ENCODE measurements around the gene ANKRD2.
"Not testable (repeated sequence)": the region's sequence is repeated elsewhere in the genome, so short reads cannot be mapped to it uniquely, and the experiment has no call there.

Gene ANKRD2, protein sequence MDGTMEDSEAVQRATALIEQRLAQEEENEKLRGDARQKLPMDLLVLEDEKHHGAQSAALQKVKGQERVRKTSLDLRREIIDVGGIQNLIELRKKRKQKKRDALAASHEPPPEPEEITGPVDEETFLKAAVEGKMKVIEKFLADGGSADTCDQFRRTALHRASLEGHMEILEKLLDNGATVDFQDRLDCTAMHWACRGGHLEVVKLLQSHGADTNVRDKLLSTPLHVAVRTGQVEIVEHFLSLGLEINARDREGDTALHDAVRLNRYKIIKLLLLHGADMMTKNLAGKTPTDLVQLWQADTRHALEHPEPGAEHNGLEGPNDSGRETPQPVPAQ
- 0 to 0.40 (median 0.09) reads per million in 18 experiments for total RNA-seq

- DNase-seq = peak; percentile 80 to 87
Measured at GRCh38 chr10:97572214-97572989, at the start of gene ANKRD2. ANKRD2 (plus strand) TSS chr10:97572779; CDS start chr10:97572789, 10 bp downstream.

DNA sequence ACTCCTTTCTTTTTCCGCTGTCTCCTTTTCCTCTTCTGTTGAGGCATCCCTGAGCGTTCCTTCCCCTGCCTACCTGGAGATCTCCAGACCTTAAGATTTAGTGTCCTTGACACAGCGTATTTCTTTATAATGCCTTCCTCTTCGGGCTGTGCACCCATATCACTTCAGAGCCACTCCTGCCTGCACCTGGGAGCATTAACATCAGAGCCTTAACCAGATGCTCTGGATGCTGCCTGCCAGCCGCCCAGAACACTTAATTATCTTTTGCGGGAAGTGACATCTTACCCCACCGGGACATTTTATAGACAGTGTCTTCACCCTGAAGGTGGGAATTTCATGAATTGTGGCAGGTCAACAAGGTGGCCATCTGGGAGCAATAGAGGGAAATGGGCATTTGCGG lies 49.6 kb upstream of the ANKRD2 start:
- DNase-seq = no peak

DNA sequence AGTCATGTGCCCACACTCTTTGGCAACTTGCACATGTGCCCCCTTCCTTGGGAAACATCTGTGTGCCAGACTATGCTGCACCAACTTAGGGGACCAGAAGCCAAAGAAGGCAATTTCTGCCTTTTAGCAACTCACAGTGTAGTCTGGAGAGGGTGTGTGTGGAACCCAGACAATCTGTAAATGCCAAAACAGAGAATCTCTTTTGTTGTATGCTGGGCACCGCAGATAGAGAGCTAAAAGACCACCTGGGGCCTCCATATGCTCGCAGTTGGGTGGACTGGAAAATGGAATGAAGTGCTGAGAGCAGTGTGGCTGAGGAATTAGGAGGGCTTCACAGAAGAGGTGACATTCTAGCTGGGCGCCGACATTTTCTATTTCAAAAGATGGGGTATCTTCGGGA lies 47.5 kb upstream of the ANKRD2 start:
- peak; percentile 19 to 31 for DNase-seq

DNA sequence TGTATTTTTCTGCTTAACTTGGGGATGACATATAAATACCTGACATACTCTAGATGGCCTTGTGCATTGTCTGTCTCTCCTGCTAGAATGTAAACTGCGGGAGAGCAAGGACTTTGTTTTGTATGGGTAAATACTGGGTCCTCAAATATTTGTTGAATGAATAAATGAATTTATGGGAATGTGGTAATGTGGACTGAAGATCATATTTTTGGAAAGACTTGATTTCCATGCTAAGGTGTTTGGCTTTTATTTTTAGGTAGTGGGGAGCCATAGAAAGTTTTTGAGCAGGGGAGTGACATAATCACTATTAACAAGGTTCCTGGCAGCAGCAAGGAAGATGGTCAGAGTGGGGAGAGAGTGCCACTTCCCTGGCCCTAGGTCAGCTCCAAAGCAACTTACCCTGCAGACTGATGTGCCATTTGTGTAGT lies 46.9 kb upstream of the ANKRD2 start:
- DNase-seq = no peak

GRCh38 chr10:97528876-97529275 lies 43.7 kb upstream of the ANKRD2 start:
- DNase-seq = not testable (repeated sequence)

GRCh38 chr10:97529685-97530465 lies 42.7 kb upstream of the ANKRD2 start:
- DNase-seq = no peak

DNA sequence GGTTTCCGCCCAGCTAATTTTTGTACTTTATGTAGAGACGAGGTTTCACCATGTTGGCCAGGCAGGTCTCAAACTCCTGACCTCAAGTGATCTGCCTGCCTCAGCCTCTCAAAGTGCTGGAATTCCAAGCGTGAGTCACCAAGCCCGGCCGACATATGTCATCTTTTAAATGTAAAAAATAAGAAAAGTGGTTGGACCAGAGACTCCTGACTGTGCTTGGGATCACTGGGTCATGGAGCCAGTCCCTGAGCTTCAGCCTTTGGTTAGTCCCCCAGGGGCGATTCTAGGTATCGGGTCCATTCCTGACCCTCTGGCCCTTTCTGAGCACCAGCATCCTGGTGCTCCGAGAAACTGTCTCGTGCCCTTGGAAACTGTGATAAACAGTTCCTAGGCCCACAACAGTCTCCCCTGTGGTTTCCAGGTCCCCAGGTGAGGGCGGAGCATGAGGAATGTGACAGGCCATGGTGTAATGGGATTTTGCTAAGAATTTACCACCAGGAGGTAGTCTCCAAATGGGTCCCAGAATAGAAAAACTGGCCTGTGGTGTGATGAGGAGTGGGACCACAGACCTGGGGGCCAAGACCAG lies 41.1 kb upstream of the ANKRD2 start:
- no peak for DNase-seq

- DNase-seq = no peak
Measured at GRCh38 chr10:97532935-97533671, 39.5 kb upstream of the ANKRD2 start.

DNA sequence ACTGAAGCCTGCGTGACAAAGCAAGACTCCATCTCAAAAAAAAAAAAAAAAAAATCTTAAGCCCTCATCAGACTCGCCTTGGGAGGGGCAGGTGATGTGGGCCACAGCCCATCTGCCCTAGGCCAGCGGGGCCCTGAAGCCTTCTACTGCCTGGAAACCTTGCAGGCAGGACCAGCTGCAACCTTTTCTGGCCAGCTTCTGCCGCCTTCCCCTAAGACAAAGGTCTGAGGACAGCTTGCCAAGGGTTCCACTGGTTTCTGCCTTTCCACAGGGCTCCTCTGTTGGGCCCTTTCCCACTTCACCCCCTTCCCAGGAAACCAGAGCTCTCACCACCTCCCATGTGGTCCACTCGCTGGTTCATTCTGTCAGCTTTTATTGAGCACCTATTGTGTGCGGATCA lies 38.7 kb upstream of the ANKRD2 start:
- no peak for DNase-seq

DNA sequence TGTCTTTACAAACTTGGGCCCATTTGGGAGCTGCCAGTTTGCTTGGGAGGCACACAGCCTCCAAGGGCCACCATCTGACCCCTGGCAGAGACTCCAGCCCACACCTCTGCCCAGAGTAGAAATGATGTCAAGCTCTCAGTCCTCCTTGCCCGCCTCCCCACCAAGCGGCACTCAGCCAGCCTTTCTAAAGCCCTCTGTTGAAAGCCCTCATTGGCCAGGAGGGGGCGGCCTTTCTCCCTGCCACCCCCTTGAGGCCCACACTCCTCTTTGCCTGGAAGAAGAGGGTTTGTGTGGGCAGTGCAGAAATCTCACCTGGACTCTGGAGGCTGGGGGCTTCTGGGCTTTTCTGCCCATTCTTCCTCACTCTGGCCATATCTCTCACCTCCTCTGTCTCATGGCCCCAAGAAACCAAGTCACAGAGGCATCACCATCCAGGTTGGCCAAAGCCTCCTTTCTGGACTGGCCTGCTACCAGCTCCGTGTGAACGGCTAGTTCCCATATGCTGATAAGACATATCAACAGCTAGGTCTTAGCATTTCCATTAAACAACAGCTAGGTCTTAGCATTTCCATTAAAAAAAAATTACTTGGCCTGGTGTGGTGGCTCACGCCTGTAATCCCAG lies 37.7 kb upstream of the ANKRD2 start:
- DNase-seq = peak; percentile 46 to 64

DNA sequence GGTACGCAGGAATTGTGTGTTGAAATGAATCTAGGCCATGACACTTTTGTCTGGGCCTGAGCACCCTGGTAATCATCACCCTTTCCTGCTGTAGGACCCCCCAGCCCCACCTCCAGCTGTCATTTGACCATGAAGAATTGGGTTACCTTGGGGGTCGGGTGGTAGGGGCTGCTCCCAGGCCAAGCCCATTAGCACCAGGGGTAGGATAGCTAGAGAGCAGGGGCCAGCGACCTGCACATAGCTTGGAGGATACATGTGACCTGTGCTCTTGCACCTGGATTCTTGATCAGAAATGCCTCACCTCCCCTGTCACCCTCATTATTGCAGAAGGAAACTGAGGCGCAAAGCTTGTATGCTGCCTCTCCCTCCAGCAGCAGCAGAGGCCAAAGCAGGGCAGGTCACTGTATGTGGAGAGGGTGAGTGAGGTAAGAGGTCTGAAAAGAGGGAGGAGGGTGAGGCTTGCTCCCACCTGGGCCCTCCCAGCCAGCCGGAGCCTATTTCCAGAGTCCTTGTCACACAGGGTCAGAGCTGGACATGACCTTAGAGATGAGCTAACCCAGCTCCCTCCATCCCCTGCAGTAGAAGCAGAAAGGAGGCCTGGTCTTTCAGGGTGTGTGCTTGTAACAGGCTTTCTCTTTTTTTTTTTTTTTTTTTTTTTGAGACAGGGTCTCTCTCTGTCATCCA lies 35.3 kb upstream of the ANKRD2 start:
- no peak for DNase-seq

- no peak for DNase-seq
Measured at GRCh38 chr10:97538411-97538810, 34.2 kb upstream of the ANKRD2 start.

- DNase-seq = no peak
Measured at GRCh38 chr10:97538839-97539238, 33.7 kb upstream of the ANKRD2 start.

DNA sequence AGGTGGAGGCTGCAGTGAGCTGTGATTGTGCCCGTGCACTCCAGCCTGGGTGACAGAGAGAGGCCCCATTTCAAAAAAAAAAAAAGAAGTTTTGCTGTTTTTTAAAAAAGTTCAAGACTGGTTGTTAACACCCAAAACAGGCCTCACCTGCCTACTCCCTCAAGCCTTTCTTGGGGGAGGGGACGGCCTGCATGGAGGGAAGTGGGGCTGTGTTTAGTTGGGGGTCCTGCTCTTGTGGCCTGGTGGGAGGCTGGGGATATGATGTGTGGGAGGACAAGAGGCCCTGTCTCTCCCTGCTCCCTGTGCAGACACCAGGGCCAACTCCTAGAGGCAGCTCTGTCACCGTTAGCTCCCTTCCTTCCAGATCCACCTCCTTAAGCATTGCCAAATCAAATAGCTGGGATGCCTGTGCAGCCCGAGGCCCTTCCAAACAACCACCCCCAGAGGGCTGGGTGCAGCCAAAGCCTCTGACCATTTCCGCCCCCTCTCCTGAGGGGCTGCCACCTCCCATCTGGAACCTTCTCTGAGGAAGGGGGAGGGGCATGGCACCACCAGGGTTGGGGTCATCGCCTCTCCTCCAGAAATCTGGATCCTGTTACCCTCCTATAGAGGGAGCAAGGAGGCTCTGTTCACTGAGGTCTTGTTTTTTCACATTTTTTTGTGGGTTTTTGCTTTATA lies 32.9 kb upstream of the ANKRD2 start:
- DNase-seq = no peak

DNA sequence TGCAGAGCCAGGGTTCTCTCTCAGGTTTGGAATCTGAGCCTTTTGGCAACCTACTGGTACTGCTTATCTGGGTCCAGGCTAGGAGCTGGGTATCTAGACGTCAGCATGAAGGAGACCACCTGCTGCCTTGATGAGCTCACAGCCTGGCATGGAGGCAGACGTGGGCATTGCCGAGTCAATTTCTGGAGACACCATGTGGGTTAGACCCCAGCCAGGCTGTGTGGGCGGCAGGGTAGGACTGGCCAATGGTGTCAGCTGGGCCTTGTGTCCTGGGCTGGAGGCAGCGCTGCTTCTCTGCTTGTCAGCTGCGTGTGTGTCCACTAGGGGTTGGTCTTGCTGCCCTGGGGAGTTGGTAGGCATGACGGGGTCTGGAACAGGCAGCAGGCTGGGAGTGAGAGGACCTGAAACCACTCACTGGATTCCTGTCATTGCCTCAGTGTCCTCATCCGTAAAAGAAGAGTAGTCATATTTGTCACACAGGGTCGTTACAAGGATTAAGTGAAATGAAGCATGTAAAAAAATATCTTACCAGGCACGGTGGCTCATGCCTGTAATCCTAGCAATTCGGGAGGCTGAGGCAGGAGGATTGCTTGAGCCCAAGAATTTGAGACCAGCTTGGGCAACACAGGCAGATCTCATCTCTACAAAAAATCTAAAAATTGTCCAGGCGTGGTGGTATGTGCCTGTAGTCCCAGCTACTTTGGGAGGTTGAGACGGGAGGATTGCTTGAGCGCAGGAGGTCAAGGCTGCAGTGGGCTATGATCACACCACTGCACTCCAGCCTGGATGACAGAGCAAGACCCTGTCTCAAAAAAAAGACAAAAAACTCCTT lies 31.7 kb upstream of the ANKRD2 start:
- peak; percentile 14 to 48 for DNase-seq

DNA sequence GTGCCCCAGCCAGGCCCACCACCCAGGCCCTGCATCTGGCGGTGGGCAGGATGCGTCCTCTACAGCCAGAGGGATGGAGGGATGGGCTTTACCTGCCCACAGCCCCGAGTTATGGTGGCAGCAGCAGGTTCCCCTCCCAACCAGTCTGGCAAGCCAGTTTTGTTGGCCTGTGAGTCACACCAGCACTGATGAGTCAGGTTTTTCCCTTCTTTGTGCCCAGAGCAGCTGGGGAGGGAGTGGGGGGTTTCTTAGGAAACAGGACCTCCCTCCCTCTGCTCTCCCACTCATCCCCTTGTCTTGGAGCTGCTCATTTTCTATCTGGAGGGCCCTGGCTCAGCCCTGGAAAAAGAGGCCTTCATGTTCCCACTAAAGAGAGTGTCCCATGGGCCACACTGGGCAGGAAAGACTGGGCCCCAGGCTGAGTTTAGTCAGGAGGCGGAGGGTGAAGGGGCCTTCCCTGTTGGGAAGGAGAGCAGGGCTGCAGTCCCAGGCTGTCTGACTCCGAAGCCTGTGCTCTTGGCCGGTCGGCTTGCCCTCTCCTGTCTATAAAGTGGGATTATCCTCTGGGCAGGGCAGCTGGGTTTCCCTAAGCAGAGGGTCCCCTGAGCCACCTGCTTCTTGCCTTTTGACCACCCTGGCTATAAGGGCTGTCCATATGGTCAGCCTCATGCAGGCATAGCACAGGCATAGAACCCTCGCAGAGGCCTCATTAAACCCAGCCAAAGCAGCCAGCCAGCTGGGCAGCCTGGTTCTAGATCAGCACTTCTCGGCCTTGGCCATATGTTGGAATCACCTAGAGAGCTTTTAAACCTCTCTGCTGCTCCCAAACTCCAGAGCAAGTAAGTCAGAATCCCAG lies 30.2 kb upstream of the ANKRD2 start:
- DNase-seq = peak; percentile 67 to 84

DNA sequence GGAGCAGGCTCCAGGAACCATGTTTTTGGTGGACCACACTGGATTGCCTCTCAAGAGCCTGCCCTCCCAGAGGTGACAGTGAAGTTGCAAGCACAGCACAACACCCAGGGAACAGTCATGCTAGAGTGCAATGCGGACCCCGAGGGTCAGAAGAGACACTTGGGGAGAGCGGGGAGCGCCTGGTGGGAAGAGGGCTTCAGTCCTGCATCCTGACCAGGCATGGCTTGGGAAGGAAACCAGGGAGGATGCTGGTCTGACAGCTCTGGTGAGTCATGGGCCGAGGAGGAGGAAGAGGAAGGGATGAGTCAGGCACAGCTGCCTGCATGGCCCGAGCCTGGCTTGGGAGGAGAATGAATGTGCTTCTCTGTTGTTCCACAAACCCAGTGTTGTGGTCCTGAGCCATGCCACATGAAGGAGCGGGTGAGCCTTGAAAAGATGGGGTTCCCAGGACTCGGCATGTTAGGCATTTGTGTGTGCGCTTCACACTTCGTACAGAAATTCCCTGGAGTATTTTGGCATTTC lies 29.5 kb upstream of the ANKRD2 start:
- peak; percentile 83 to 93 for DNase-seq
